ENCODE data around the gene BCAS3. TPM values are rescaled to one million over a fixed set of nuclear protein-coding genes. Genes with fewer than 3 reads are reported as not detected.

The BCAS3 gene
- polyA plus RNA-seq, 3 donors from 2014 or later, result 26.3 to 53.8 (median 50.1) TPM

DNA sequence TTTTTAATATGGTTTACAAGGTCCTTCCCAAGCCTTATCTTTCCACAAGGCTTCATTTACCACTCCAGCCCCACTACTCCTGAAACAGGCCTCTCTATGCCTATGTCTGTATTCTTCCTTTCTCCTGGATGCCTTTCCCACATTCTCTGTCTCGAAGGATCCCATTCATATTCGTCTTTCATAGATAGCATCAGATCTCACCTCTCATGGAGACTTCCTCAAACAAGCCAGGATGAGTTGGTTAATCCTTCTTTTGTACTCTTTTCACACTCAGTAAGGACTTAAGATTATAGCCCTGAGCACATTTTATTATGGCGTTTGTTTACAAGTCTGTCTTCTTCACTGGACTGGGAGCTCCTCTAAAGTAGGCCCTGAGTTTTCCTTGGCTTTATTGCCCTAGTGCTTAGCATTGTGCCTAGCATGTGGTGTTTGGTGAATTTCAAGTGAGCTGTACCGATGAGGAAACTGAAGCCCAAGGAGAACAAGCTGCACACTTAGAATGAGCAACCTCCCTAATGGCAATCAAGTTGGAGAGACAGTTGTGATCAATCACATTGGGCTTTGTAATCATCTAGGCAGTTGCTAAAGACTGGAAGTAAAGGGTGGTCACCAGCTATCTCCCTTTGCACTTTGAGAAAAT is 764.6 kb downstream of the BCAS3 start:
- no peak overlapping the region for H3K4me3 Mint-ChIP-seq
- peaks cover 2 to 4% (median 4%) of the 10 kb centered on the region in 3 donors for H3K36me3 Mint-ChIP-seq
- no peak overlapping the region for H3K27ac Mint-ChIP-seq
- no peak for DNase-seq
- H3K4me1 Mint-ChIP-seq, result no peaks in the 10 kb centered on the region
- peaks cover 7 to 21% (median 8%) of the 10 kb centered on the region in 3 donors for H3K27me3 Mint-ChIP-seq (ENCODE audit: low read depth in 3 of 3)
- H3K9me3 Mint-ChIP-seq, result peaks cover 2 to 10% (median 8%) of the 10 kb centered on the region in 6 donors

Other genes with a start within 250 kb of the BCAS3 start
- gene APPBP2, start 151.6 kb upstream of the BCAS3 start, polyA plus RNA-seq, result 10 to 100 TPM in 2 of 3 donors, 1 to 10 TPM in 1; 9.4 to 25.5 (median 16.3) TPM
- gene PPM1D, start 77.7 kb upstream of the BCAS3 start, polyA plus RNA-seq, result 10 to 100 TPM in 1 of 3 donors, 1 to 10 TPM in 2; 8.3 to 17.3 (median 8.9) TPM

Measured in immature natural killer cell (primary cell).